PFSK-1 (cell line): ENCODE measurements around the gene RTN4RL2.

Experiments used
- FOXP2 ChIP-seq: optimal IDR thresholded peaks from 2 replicates; pipeline ENCODE3; 2011; ENCODE audit warnings: borderline replicate concordance, control low read depth, inconsistent platforms; ENCODE audit not compliant: insufficient read depth; ENCODE audit errors: extremely low read length, extremely low read depth
- POLR2AphosphoS5 ChIP-seq: IDR thresholded peaks from 2 replicates; pipeline ENCODE4 v1.6.1; 2012; ENCODE audit warnings: low read depth, mild to moderate bottlenecking, control low read depth, low read length, moderate library complexity
- SIN3A ChIP-seq: IDR thresholded peaks from 2 replicates; pipeline ENCODE4 v1.6.1; 2012; ENCODE audit warnings: mild to moderate bottlenecking, low read length, moderate library complexity, borderline replicate concordance; ENCODE audit not compliant: insufficient read depth
- TAF1 ChIP-seq: IDR thresholded peaks from 2 replicates; pipeline ENCODE4 v1.6.1; 2012; ENCODE audit warnings: low read length, control low read depth, borderline replicate concordance; ENCODE audit not compliant: insufficient read depth

GRCh38 chr11:57453543-57454177 lies 6.7 kb upstream of the RTN4RL2 start:
- TF ChIP-seq POLR2AphosphoS5 (no peak), SIN3A (no peak), FOXP2 (no peak), TAF1 (no peak)
